ENCODE data around the gene KRIT1.
"Not testable (repeated sequence)": the region's sequence is repeated elsewhere in the genome, so short reads cannot be mapped to it uniquely, and the experiment has no call there.

Gene KRIT1

GRCh38 chr7:92255308-92255707 is 9.6 kb upstream of the KRIT1 start:
- WGBS, 2 donors (ENCODE audit: extremely low coverage in 2 of 2, insufficient read length in 2 of 2, insufficient replicate concordance in 1 of 2) = no CpG with 5 or more reads among the region's 4 CpGs
- Histone ChIP-seq H3K18ac (ENCODE audit: low read length) (no peak overlapping the region), H3K79me1 (ENCODE audit: low read depth, low read length) (peaks cover 3% of the 10 kb centered on the region), H4K91ac (ENCODE audit: low read depth, low read length, poor library complexity) (no peak overlapping the region), H3K27me3 (ENCODE audit: control insufficient read depth in 3 of 3, insufficient read depth in 3 of 3, low read depth in 1 of 3, low read length in 3 of 3) (no peaks in the 10 kb centered on the region), H3K4me2 (ENCODE audit: insufficient read depth, low read length, poor library complexity, severe bottlenecking) (no peak overlapping the region), H3K27ac (replicated peaks; ENCODE audit: low read length) (no peak overlapping the region), H3K23ac (ENCODE audit: low read depth, low read length, poor library complexity) (no peak overlapping the region), H4K8ac (ENCODE audit: low read depth, low read length) (no peak overlapping the region), H3K4ac (ENCODE audit: low read length) (no peak overlapping the region), H3K14ac (ENCODE audit: low read length) (no peak overlapping the region), H2BK120ac (ENCODE audit: low read depth, low read length) (no peak overlapping the region), H2BK12ac (ENCODE audit: low read length) (no peak overlapping the region), H2BK5ac (ENCODE audit: low read length) (no peak overlapping the region), H2AK5ac (ENCODE audit: low read depth, low read length) (no peak overlapping the region), H3K9me3 (replicated peaks in 1 of 2; ENCODE audit: control insufficient read depth in 2 of 2, insufficient read depth in 1 of 2, low read depth in 1 of 2, low read length in 2 of 2) (peaks cover 2 to 12% of the 10 kb centered on the region in 2 donors), H3K36me3 (replicated peaks in 1 of 2; ENCODE audit: control insufficient read depth in 2 of 2, insufficient read depth in 2 of 2, low read length in 2 of 2) (peaks cover 1 to 20% of the 10 kb centered on the region in 2 donors), H3K4me1 (ENCODE audit: control insufficient read depth in 2 of 2, insufficient read depth in 1 of 2, low read depth in 1 of 2, low read length in 2 of 2) (no peaks in the 10 kb centered on the region), H2BK15ac (ENCODE audit: low read length) (no peak overlapping the region), H3K9ac (ENCODE audit: low read depth, low read length, poor library complexity) (no peak overlapping the region), H3K4me3 (ENCODE audit: low read length in 2 of 2) (no peak overlapping the region), H2AFZ (ENCODE audit: low read length) (no peak overlapping the region)
- DNase-seq (ENCODE audit: low spot score) = no peak

- H2BK15ac ChIP-seq (ENCODE audit: low read length); H4K8ac ChIP-seq (ENCODE audit: low read depth, low read length); H3K23ac ChIP-seq (ENCODE audit: low read depth, low read length, poor library complexity); H3K4me1 ChIP-seq (ENCODE audit: control insufficient read depth in 2 of 2, insufficient read depth in 1 of 2, low read depth in 1 of 2, low read length in 2 of 2); H3K9ac ChIP-seq (ENCODE audit: low read depth, low read length, poor library complexity); H2BK12ac ChIP-seq (ENCODE audit: low read length); H3K79me1 ChIP-seq (ENCODE audit: low read depth, low read length); H2AFZ ChIP-seq (ENCODE audit: low read length); H3K4me3 ChIP-seq (ENCODE audit: low read length in 2 of 2); H3K4me2 ChIP-seq (ENCODE audit: insufficient read depth, low read length, poor library complexity, severe bottlenecking); H4K91ac ChIP-seq (ENCODE audit: low read depth, low read length, poor library complexity); H3K4ac ChIP-seq (ENCODE audit: low read length); H3K9me3 ChIP-seq (replicated peaks in 1 of 2; ENCODE audit: control insufficient read depth in 2 of 2, insufficient read depth in 1 of 2, low read depth in 1 of 2, low read length in 2 of 2); H3K14ac ChIP-seq (ENCODE audit: low read length); H3K27me3 ChIP-seq (ENCODE audit: control insufficient read depth in 3 of 3, insufficient read depth in 3 of 3, low read depth in 1 of 3, low read length in 3 of 3); H3K18ac ChIP-seq (ENCODE audit: low read length); H3K27ac ChIP-seq (replicated peaks; ENCODE audit: low read length); DNase-seq (ENCODE audit: low spot score); H2BK5ac ChIP-seq (ENCODE audit: low read length); H2AK5ac ChIP-seq (ENCODE audit: low read depth, low read length); H2BK120ac ChIP-seq (ENCODE audit: low read depth, low read length): not testable (repeated sequence)
- peaks cover 0 to 18% of the 10 kb centered on the region in 2 donors for H3K36me3 ChIP-seq (replicated peaks in 1 of 2; ENCODE audit: control insufficient read depth in 2 of 2, insufficient read depth in 2 of 2, low read length in 2 of 2)
- WGBS, 2 donors (ENCODE audit: extremely low coverage in 2 of 2, insufficient read length in 2 of 2, insufficient replicate concordance in 1 of 2) = no CpG with 5 or more reads among the region's 1 CpG
Measured at GRCh38 chr7:92254800-92255199, 9.1 kb upstream of the KRIT1 start.

- no peaks in the 10 kb centered on the region for H3K27me3 ChIP-seq (ENCODE audit: control insufficient read depth in 3 of 3, insufficient read depth in 3 of 3, low read depth in 1 of 3, low read length in 3 of 3)
- no peak overlapping the region for H2BK120ac ChIP-seq (ENCODE audit: low read depth, low read length)
- H2AFZ ChIP-seq (ENCODE audit: low read length) = no peak overlapping the region
- no peak overlapping the region for H2BK5ac ChIP-seq (ENCODE audit: low read length)
- H3K27ac ChIP-seq (replicated peaks; ENCODE audit: low read length) = no peak overlapping the region
- no peak overlapping the region for H2BK12ac ChIP-seq (ENCODE audit: low read length)
- no peak overlapping the region for H2BK15ac ChIP-seq (ENCODE audit: low read length)
- H3K4me1 ChIP-seq (ENCODE audit: control insufficient read depth in 2 of 2, insufficient read depth in 1 of 2, low read depth in 1 of 2, low read length in 2 of 2) = no peaks in the 10 kb centered on the region
- H4K91ac ChIP-seq (ENCODE audit: low read depth, low read length, poor library complexity) = no peak overlapping the region
- peaks cover 0 to 20% of the 10 kb centered on the region in 2 donors for H3K36me3 ChIP-seq (replicated peaks in 1 of 2; ENCODE audit: control insufficient read depth in 2 of 2, insufficient read depth in 2 of 2, low read length in 2 of 2)
- no peak overlapping the region for H3K9ac ChIP-seq (ENCODE audit: low read depth, low read length, poor library complexity)
- no peak overlapping the region for H4K8ac ChIP-seq (ENCODE audit: low read depth, low read length)
- H3K18ac ChIP-seq (ENCODE audit: low read length) = no peak overlapping the region
- H2AK5ac ChIP-seq (ENCODE audit: low read depth, low read length) = no peak overlapping the region
- H3K23ac ChIP-seq (ENCODE audit: low read depth, low read length, poor library complexity) = no peak overlapping the region
- H3K79me1 ChIP-seq (ENCODE audit: low read depth, low read length) = peaks cover 1% of the 10 kb centered on the region
- peaks cover 2 to 7% of the 10 kb centered on the region in 2 donors for H3K9me3 ChIP-seq (replicated peaks in 1 of 2; ENCODE audit: control insufficient read depth in 2 of 2, insufficient read depth in 1 of 2, low read depth in 1 of 2, low read length in 2 of 2)
- no peak overlapping the region for H3K4ac ChIP-seq (ENCODE audit: low read length)
- H3K4me2 ChIP-seq (ENCODE audit: insufficient read depth, low read length, poor library complexity, severe bottlenecking) = no peak overlapping the region
- WGBS, 2 donors (ENCODE audit: extremely low coverage in 2 of 2, insufficient read length in 2 of 2, insufficient replicate concordance in 1 of 2) = no CpG with 5 or more reads among the region's 1 CpG
- H3K4me3 ChIP-seq (ENCODE audit: low read length in 2 of 2) = no peak overlapping the region
- no peak for DNase-seq (ENCODE audit: low spot score)
- H3K14ac ChIP-seq (ENCODE audit: low read length) = no peak overlapping the region
Measured at GRCh38 chr7:92253251-92253650, 7.5 kb upstream of the KRIT1 start.

GRCh38 chr7:92251181-92251580 is 5.5 kb upstream of the KRIT1 start:
- Histone ChIP-seq H2BK15ac (ENCODE audit: low read length) (no peak overlapping the region), H3K4ac (ENCODE audit: low read length) (no peak overlapping the region), H2AK5ac (ENCODE audit: low read depth, low read length) (no peak overlapping the region), H3K27ac (replicated peaks; ENCODE audit: low read length) (no peak overlapping the region), H3K79me1 (ENCODE audit: low read depth, low read length) (no peaks in the 10 kb centered on the region), H3K4me3 (ENCODE audit: low read length in 2 of 2) (no peak overlapping the region), H2AFZ (ENCODE audit: low read length) (no peak overlapping the region), H3K36me3 (replicated peaks in 1 of 2; ENCODE audit: control insufficient read depth in 2 of 2, insufficient read depth in 2 of 2, low read length in 2 of 2) (peaks cover 0 to 20% of the 10 kb centered on the region in 2 donors), H3K27me3 (ENCODE audit: control insufficient read depth in 3 of 3, insufficient read depth in 3 of 3, low read depth in 1 of 3, low read length in 3 of 3) (no peaks in the 10 kb centered on the region), H3K14ac (ENCODE audit: low read length) (no peak overlapping the region), H3K18ac (ENCODE audit: low read length) (no peak overlapping the region), H3K4me1 (ENCODE audit: control insufficient read depth in 2 of 2, insufficient read depth in 1 of 2, low read depth in 1 of 2, low read length in 2 of 2) (peaks cover 2 to 5% of the 10 kb centered on the region in 2 donors), H3K4me2 (ENCODE audit: insufficient read depth, low read length, poor library complexity, severe bottlenecking) (no peak overlapping the region), H3K9me3 (replicated peaks in 1 of 2; ENCODE audit: control insufficient read depth in 2 of 2, insufficient read depth in 1 of 2, low read depth in 1 of 2, low read length in 2 of 2) (peaks cover 2 to 7% of the 10 kb centered on the region in 2 donors), H3K23ac (ENCODE audit: low read depth, low read length, poor library complexity) (no peak overlapping the region), H3K9ac (ENCODE audit: low read depth, low read length, poor library complexity) (no peak overlapping the region), H2BK5ac (ENCODE audit: low read length) (no peak overlapping the region), H2BK12ac (ENCODE audit: low read length) (no peak overlapping the region), H4K91ac (ENCODE audit: low read depth, low read length, poor library complexity) (no peak overlapping the region), H2BK120ac (ENCODE audit: low read depth, low read length) (no peak overlapping the region), H4K8ac (ENCODE audit: low read depth, low read length) (no peak overlapping the region)
- no CpG with 5 or more reads among the region's 1 CpG for WGBS, 2 donors (ENCODE audit: extremely low coverage in 2 of 2, insufficient read length in 2 of 2, insufficient replicate concordance in 1 of 2)
- no peak for DNase-seq (ENCODE audit: low spot score)
